Measurements from ENCODE around the gene PRKAG2.

DNA sequence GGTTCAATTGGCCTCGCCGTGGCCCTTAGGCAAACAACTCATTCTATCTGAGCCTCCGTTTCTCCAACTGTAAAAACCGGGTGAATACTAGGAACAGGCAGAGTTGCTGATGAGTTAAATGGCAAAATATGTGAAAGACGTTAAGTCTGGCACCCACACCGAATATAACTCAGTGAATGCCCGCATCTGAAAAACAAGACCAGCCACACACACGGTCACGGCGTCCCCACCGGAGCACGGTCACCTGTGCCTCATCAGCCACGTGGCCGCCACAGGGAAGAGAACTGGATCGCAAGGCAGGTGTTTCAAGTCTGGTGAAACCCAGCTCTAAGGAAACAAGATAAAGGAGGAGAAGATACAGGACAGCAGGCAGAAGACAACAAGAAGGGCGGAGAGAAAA, 20.4 kb downstream of the PRKAG2 start:
- no peak for TF ChIP-seq POLR2A (IDR thresholded peaks at IDR 0.05)
- TF ChIP-seq, protein P1, sequence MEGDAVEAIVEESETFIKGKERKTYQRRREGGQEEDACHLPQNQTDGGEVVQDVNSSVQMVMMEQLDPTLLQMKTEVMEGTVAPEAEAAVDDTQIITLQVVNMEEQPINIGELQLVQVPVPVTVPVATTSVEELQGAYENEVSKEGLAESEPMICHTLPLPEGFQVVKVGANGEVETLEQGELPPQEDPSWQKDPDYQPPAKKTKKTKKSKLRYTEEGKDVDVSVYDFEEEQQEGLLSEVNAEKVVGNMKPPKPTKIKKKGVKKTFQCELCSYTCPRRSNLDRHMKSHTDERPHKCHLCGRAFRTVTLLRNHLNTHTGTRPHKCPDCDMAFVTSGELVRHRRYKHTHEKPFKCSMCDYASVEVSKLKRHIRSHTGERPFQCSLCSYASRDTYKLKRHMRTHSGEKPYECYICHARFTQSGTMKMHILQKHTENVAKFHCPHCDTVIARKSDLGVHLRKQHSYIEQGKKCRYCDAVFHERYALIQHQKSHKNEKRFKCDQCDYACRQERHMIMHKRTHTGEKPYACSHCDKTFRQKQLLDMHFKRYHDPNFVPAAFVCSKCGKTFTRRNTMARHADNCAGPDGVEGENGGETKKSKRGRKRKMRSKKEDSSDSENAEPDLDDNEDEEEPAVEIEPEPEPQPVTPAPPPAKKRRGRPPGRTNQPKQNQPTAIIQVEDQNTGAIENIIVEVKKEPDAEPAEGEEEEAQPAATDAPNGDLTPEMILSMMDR (IDR thresholded peaks at IDR 0.05): no peak
- no peak for TF ChIP-seq POLR2AphosphoS5 (IDR thresholded peaks at IDR 0.05)
- no peak for TF ChIP-seq EP300 (IDR thresholded peaks at IDR 0.05)
